H1 (cell line): ENCODE measurements around the gene GBE1. TPM values are rescaled to one million over a fixed set of nuclear protein-coding genes. Genes with fewer than 3 reads are reported as not detected.

Source experiments
- CTCF ChIA-PET: fragments of 300-600 bp; sonication (Branson Sonifier 250); formaldehyde crosslinking; loops from one replicate; lab custom pipeline; 2021; ENCODE audit not compliant: partially characterized antibody; lab: Charles Lee
- POLR2A ChIA-PET: fragments of 300-600 bp; sonication (Branson Sonifier 250); formaldehyde crosslinking; loops from one replicate; lab custom pipeline; 2021; ENCODE audit warnings: inconsistent platforms; ENCODE audit not compliant: partially characterized antibody; lab: Charles Lee
- DNase-seq, 2 experiments: peaks; one replicate each; pipeline versions ENCODE4 v3.0.0 to v3.0.0-alpha.2; 2010 to 2022; ENCODE audit warnings: low spot score in 2 of 2, low read depth in 1 of 2, mixed read lengths in 1 of 2
- FAIRE-seq: peaks from 2 replicates; lab custom pipeline; 2011; peaks lifted over from hg19 to GRCh38; lab: Jason Lieb, UNC
- H2AFZ ChIP-seq: 2 replicates; pipeline ENCODE4 v1.8.1; 2012; ENCODE audit warnings: low read length, inconsistent platforms
- H2AK5ac ChIP-seq: 2 replicates; pipeline ENCODE4 v1.6.1; 2013; ENCODE audit warnings: low read depth, low read length
- H2BK120ac ChIP-seq: replicated peaks from 2 replicates; pipeline ENCODE3; 2013; ENCODE audit warnings: low read depth, low read length, inconsistent platforms
- H2BK12ac ChIP-seq: 2 replicates; pipeline ENCODE4 v1.6.1; 2013; ENCODE audit warnings: low read depth, low read length
- H2BK15ac ChIP-seq: 2 replicates; pipeline ENCODE4 v1.6.1; 2013; ENCODE audit warnings: low read length
- H2BK20ac ChIP-seq: 2 replicates; pipeline ENCODE4 v1.6.1; 2013; ENCODE audit warnings: low read length
- H2BK5ac ChIP-seq: 2 replicates; pipeline ENCODE4 v1.6.1; 2013; ENCODE audit warnings: low read depth, low read length
- H3K14ac ChIP-seq: 2 replicates; pipeline ENCODE4 v1.6.1; 2013; ENCODE audit warnings: inconsistent platforms; ENCODE audit not compliant: insufficient read length
- H3K18ac ChIP-seq: 2 replicates; pipeline ENCODE4 v1.6.1; 2013; ENCODE audit warnings: low read length; ENCODE audit errors: extremely low read depth
- H3K23ac ChIP-seq: 2 replicates; pipeline ENCODE4 v1.6.1; 2013; ENCODE audit warnings: inconsistent platforms; ENCODE audit not compliant: insufficient read length
- H3K23me2 ChIP-seq: 2 replicates; pipeline ENCODE4 v1.6.1; 2013; ENCODE audit warnings: low read depth, low read length
- H3K27ac ChIP-seq: 2 replicates; pipeline ENCODE4 v1.6.1; 2011; ENCODE audit warnings: low read depth, low read length, inconsistent platforms
- H3K27me3 ChIP-seq, 4 experiments: replicated peaks in 1 of 4; 1 replicate in 1 of 4; 2 replicates in 3 of 4; pipeline versions ENCODE4 v1.6.1 to v1.8.1; 2011 to 2013; ENCODE audit warnings: low read length in 3 of 4, mild to moderate bottlenecking in 3 of 4, inconsistent platforms in 2 of 4, mixed read lengths in 2 of 4, moderate library complexity in 1 of 4; ENCODE audit not compliant: control insufficient read depth in 3 of 4, insufficient read depth in 3 of 4; ENCODE audit errors: extremely low read depth in 1 of 4
- H3K36me3 ChIP-seq, 4 experiments: 2 replicates each; pipeline versions ENCODE4 v1.6.1 to v1.8.1; 2011 to 2013; ENCODE audit warnings: mild to moderate bottlenecking in 4 of 4, low read length in 3 of 4, moderate library complexity in 2 of 4, control low read depth in 1 of 4, inconsistent platforms in 1 of 4; ENCODE audit not compliant: insufficient read depth in 4 of 4, control insufficient read depth in 2 of 4
- H3K4ac ChIP-seq: replicated peaks from 2 replicates; pipeline ENCODE3; 2013; ENCODE audit warnings: low read length, low read depth, mixed read lengths, inconsistent platforms; ENCODE audit not compliant: insufficient read length
- H3K4me1 ChIP-seq, 4 experiments: replicated peaks in 1 of 4; 1 replicate in 1 of 4; 2 replicates in 3 of 4; pipeline versions ENCODE4 v1.6.1 to v1.8.1; 2011 to 2013; ENCODE audit warnings: low read length in 3 of 4, inconsistent platforms in 2 of 4, mixed read lengths in 1 of 4; ENCODE audit not compliant: insufficient read depth in 4 of 4, control insufficient read depth in 3 of 4
- H3K4me2 ChIP-seq, 2 experiments: 2 replicates each; pipeline versions ENCODE4 v1.6.1 to v1.8.1; 2011 to 2013; ENCODE audit warnings: low read depth in 2 of 2, low read length in 2 of 2, control low read depth in 1 of 2, inconsistent platforms in 1 of 2, mild to moderate bottlenecking in 1 of 2; ENCODE audit not compliant: insufficient read depth in 1 of 2
- H3K4me3 ChIP-seq, 4 experiments: fragments of 200-600, 300-600 bp in 1 of 4; sonication (generic), shearing (Covaris generic), sonication (Bioruptor Twin) in 1 of 4; 2 replicates each; pipeline versions ENCODE4 v1.5.1 to v1.8.1; 2011 to 2016; ENCODE audit warnings: low read length in 4 of 4, low read depth in 3 of 4, control low read depth in 2 of 4, inconsistent platforms in 2 of 4, mild to moderate bottlenecking in 2 of 4, mixed read lengths in 1 of 4, moderate library complexity in 1 of 4; ENCODE audit not compliant: insufficient read depth in 2 of 4; ENCODE audit errors: extremely low read depth in 1 of 4
- H3K56ac ChIP-seq: replicated peaks from 2 replicates; pipeline ENCODE3; 2013; ENCODE audit warnings: low read depth, mild to moderate bottlenecking, mixed read lengths, low read length, inconsistent platforms; ENCODE audit not compliant: insufficient read length
- H3K79me1 ChIP-seq: 2 replicates; pipeline ENCODE4 v1.6.1; 2013; ENCODE audit warnings: low read depth, low read length, control low read depth
- H3K79me2 ChIP-seq, 2 experiments: 2 replicates each; pipeline versions ENCODE4 v1.6.1 to v1.8.1; 2012 to 2013; ENCODE audit warnings: low read length in 2 of 2, mild to moderate bottlenecking in 2 of 2, inconsistent platforms in 1 of 2; ENCODE audit not compliant: insufficient read depth in 2 of 2, control insufficient read depth in 1 of 2
- H3K9ac ChIP-seq, 4 experiments: replicated peaks in 1 of 4; 1 replicate in 1 of 4; 2 replicates in 3 of 4; pipeline versions ENCODE4 v1.6.1 to v1.8.1; 2011 to 2013; ENCODE audit warnings: low read depth in 3 of 4, low read length in 3 of 4, control low read depth in 2 of 4, mild to moderate bottlenecking in 2 of 4, moderate library complexity in 2 of 4, inconsistent platforms in 1 of 4; ENCODE audit errors: extremely low read depth in 1 of 4
- H3K9me3 ChIP-seq, 2 experiments: 2 replicates each; pipeline versions ENCODE4 v1.6.1 to v1.8.1; 2012 to 2013; ENCODE audit warnings: mild to moderate bottlenecking in 2 of 2, moderate library complexity in 2 of 2, control low read depth in 1 of 2, inconsistent platforms in 1 of 2, low read depth in 1 of 2, low read length in 1 of 2, mixed read lengths in 1 of 2; ENCODE audit not compliant: insufficient read depth in 2 of 2
- H4K20me1 ChIP-seq, 2 experiments: replicated peaks in 1 of 2; 2 replicates each; pipeline versions ENCODE3 to v1.8.1; 2011 to 2013; ENCODE audit warnings: inconsistent platforms in 2 of 2, low read length in 2 of 2, mild to moderate bottlenecking in 1 of 2; ENCODE audit not compliant: insufficient read depth in 2 of 2, control insufficient read depth in 1 of 2
- H4K5ac ChIP-seq: 2 replicates; pipeline ENCODE4 v1.6.1; 2013; ENCODE audit warnings: low read length, low read depth, mixed read lengths, inconsistent platforms; ENCODE audit not compliant: insufficient read length
- H4K8ac ChIP-seq: 2 replicates; pipeline ENCODE4 v1.8.0; 2013; ENCODE audit warnings: mild to moderate bottlenecking, moderate library complexity, low read length, inconsistent platforms; ENCODE audit not compliant: insufficient read depth; ENCODE audit errors: extremely low read depth
- H4K91ac ChIP-seq: replicated peaks from 2 replicates; pipeline ENCODE3; 2013; ENCODE audit warnings: low read length, mixed read lengths, inconsistent platforms; ENCODE audit not compliant: insufficient read length
- EP300 ChIP-seq, 2 experiments: IDR thresholded peaks; 1 replicate in 1 of 2; 2 replicates in 1 of 2; pipeline ENCODE4 v1.6.1; 2011 to 2012; ENCODE audit warnings: low read depth in 2 of 2, low read length in 2 of 2, mild to moderate bottlenecking in 2 of 2, borderline replicate concordance in 1 of 2, inconsistent platforms in 1 of 2, moderate library complexity in 1 of 2
- EZH2 ChIP-seq: fragments of 200-600 bp; sonication (generic); IDR thresholded peaks from 2 replicates; pipeline ENCODE4 v1.7.1; 2012; ENCODE audit warnings: low read depth, mild to moderate bottlenecking, moderate library complexity, low read length, inconsistent platforms; ENCODE audit not compliant: severe bottlenecking
- FOSL1 ChIP-seq: IDR thresholded peaks from 2 replicates; pipeline ENCODE4 v1.6.1; 2011; ENCODE audit warnings: mild to moderate bottlenecking, low read depth, low read length, moderate library complexity; ENCODE audit not compliant: insufficient read depth
- GTF2F1 ChIP-seq: IDR thresholded peaks from 2 replicates; pipeline ENCODE4 v1.6.1; 2012; ENCODE audit warnings: low read depth, low read length, improper control_type of control experiment, borderline replicate concordance
- NRF1 ChIP-seq: IDR thresholded peaks from 2 replicates; pipeline ENCODE4 v1.6.1; 2011; ENCODE audit warnings: mild to moderate bottlenecking, low read depth, low read length, improper control_type of control experiment
- RAD21 ChIP-seq, 2 experiments: IDR thresholded peaks in 1 of 2; conservative IDR thresholded peaks in 1 of 2; 2 replicates each; pipeline ENCODE4 v1.6.1; 2011; ENCODE audit warnings: low read depth in 2 of 2, low read length in 2 of 2, improper control_type of control experiment in 1 of 2, inconsistent platforms in 1 of 2, mild to moderate bottlenecking in 1 of 2, moderate library complexity in 1 of 2
- RBBP5 ChIP-seq: IDR thresholded peaks from 2 replicates; pipeline ENCODE4 v1.7.1; 2012; ENCODE audit warnings: low read depth, mild to moderate bottlenecking, inconsistent platforms, low read length, moderate library complexity, borderline replicate concordance
- SAP30 ChIP-seq: fragments of 300-600 bp; sonication (generic); IDR thresholded peaks from 2 replicates; pipeline ENCODE4 v1.7.1; 2012; ENCODE audit warnings: low read length, moderate library complexity, mild to moderate bottlenecking, inconsistent platforms; ENCODE audit not compliant: insufficient read depth, insufficient replicate concordance
- SIRT6 ChIP-seq: IDR thresholded peaks from one replicate; pipeline ENCODE4 v1.7.1; 2012; ENCODE audit warnings: low read length, inconsistent platforms
- SIX5 ChIP-seq: IDR thresholded peaks from 2 replicates; pipeline ENCODE4 v1.6.1; 2011; ENCODE audit warnings: mild to moderate bottlenecking, low read depth, low read length
- SP4 ChIP-seq: IDR thresholded peaks from 2 replicates; pipeline ENCODE4 v1.6.1; 2012; ENCODE audit warnings: low read length, inconsistent platforms
- SRF ChIP-seq: IDR thresholded peaks from 2 replicates; pipeline ENCODE4 v1.6.1; 2011; ENCODE audit warnings: mild to moderate bottlenecking, low read depth, low read length, moderate library complexity
- TAF7 ChIP-seq: optimal IDR thresholded peaks from 2 replicates; pipeline ENCODE3; 2011; ENCODE audit warnings: low read depth, mild to moderate bottlenecking, inconsistent platforms, low read length, moderate library complexity, borderline replicate concordance
- TBP ChIP-seq: IDR thresholded peaks from 2 replicates; pipeline ENCODE4 v1.6.1; 2011; ENCODE audit warnings: low read depth, low read length, improper control_type of control experiment
- TCF12 ChIP-seq: IDR thresholded peaks from 2 replicates; pipeline ENCODE4 v1.6.1; 2011; ENCODE audit warnings: low read depth, mild to moderate bottlenecking, low read length
- WGBS, 2 experiments: shearing (Covaris generic) in 1 of 2; methylation state at CpG; one replicate each; pipeline versions ENCODE4 v1.1.6 to v1.1.7; 2013 to 2015; ENCODE audit warnings: low lambda C conversion rate in 2 of 2, mixed read lengths in 2 of 2, inconsistent platforms in 1 of 2, low coverage in 1 of 2, missing lambda C conversion rate in 1 of 2; ENCODE audit not compliant: insufficient replicate concordance in 2 of 2, insufficient coverage in 1 of 2, insufficient read length in 1 of 2; ENCODE audit errors: extremely low coverage in 1 of 2, missing lambda C conversion rate in 1 of 2; 5-methylcytosine and 5-hydroxymethylcytosine counted together
- polyA plus RNA-seq, 7 experiments: library from polyadenylated mRNA; depleted of rRNA in 3 of 7; stranded (reverse) in 5 of 7; unstranded in 2 of 7; fragments of >200 nt in 5 of 7; fragments of 200-250 nt in 2 of 7; gene quantifications; 1 replicate in 5 of 7; 2 replicates in 1 of 7; 4 replicates in 1 of 7; pipeline versions ENCODE4 v1.2.1 to v1.2.3, GENCODE V29; 2011 to 2013; ENCODE audit warnings: missing spikeins in 2 of 7, mixed read lengths in 2 of 7
- total RNA-seq: library from RNA; stranded (reverse); fragmentation: NEBNext Ultra II Directional; extraction: Animal tissue kit (Norgen Biotek cat#: 25700); gene quantifications from 2 replicates; pipeline ENCODE4 v1.2.1, GENCODE V29; 2021

The GBE1 gene
- total and polyA plus RNA-seq, 2 of the 8 experiments (the other 6 are each of a cell fraction or from before 2014, with no cell fraction given) = 3.3 to 7.3 TPM

DNA sequence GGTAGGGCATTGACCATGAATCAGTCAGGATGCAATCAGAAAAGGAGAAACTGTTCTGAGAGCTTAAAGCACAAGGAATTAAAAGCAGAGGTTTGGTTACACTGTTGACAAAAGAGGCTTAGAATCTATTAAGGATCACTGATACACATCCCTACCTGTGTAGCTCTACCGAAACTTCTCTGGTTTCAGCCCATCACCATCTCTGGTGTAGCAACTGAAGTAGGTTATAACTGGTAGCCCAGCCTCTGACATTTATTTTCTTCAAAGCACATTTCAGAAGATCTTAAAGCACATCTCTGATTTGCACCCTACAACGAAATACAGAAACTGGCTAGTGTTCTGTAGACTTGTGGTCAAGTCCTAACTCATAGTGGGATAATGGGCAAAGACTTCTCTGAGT lies 283.7 kb downstream of the GBE1 start:
- Histone ChIP-seq H3K14ac (no peak overlapping the region), H2BK5ac (no peak overlapping the region), H2BK120ac (no peak overlapping the region), H4K20me1 (no peaks in the 10 kb centered on the region), H2BK15ac (no peak overlapping the region), H3K79me1 (no peaks in the 10 kb centered on the region), H3K27me3 (no peaks in the 10 kb centered on the region), H3K36me3 (no peaks in the 10 kb centered on the region), H4K91ac (no peak overlapping the region), H2BK20ac (no peak overlapping the region), H3K23me2 (no peaks in the 10 kb centered on the region), H3K4ac (no peak overlapping the region), H4K8ac (no peak overlapping the region), H3K18ac (no peak overlapping the region), H3K23ac (no peak overlapping the region), H3K9me3 (no peaks in the 10 kb centered on the region), H3K4me1 (no peaks in the 10 kb centered on the region), H3K4me3 (no peak overlapping the region), H2AK5ac (no peak overlapping the region), H2BK12ac (no peak overlapping the region), H3K56ac (no peak overlapping the region), H4K5ac (no peak overlapping the region), H3K4me2 (no peak overlapping the region), H3K27ac (no peak overlapping the region), H3K79me2 (no peaks in the 10 kb centered on the region), H2AFZ (no peak overlapping the region), H3K9ac (no peak overlapping the region)
- no peak for DNase-seq
- no peak for FAIRE-seq
- WGBS, 2 experiments = 90% methylated on average over 2 of the region's 2 CpGs; no CpG with 5 or more reads in 1 of the 2 experiments
- ChIA-PET POLR2A (no interaction called here), CTCF (interaction anchor here (1.0 to 3.5 kb wide), 5 partner anchors 13 to 166 kb away, joined by 3 to 18 read pairs (median 3); no protein-coding TSS in a partner anchor)
- no peak for TF ChIP-seq EZH2
- TF ChIP-seq SAP30 = no peak
- no peak for TF ChIP-seq SP4
- TF ChIP-seq RAD21 (IDR thresholded peaks at IDR 0.05 in 1 of 2, conservative IDR thresholded peaks at IDR 0.05 in 1 of 2; ENCODE audit: low read depth in 2 of 2, low read length in 2 of 2) = no peak
- TF ChIP-seq SRF = no peak
- TF ChIP-seq RBBP5 = no peak
- TF ChIP-seq TAF7 = no peak
- no peak for TF ChIP-seq SIX5
- TF ChIP-seq TBP = no peak
- TF ChIP-seq SIRT6 = no peak
- TF ChIP-seq NRF1 = no peak
- no peak for TF ChIP-seq GTF2F1
- TF ChIP-seq EP300 (IDR thresholded peaks at IDR 0.05; ENCODE audit: borderline replicate concordance in 1 of 2, low read depth in 2 of 2, low read length in 2 of 2) = no peak
- no peak for TF ChIP-seq FOSL1
- no peak for TF ChIP-seq TCF12
